Fibroblast of mammary gland (primary cell): ENCODE measurements around the gene BCHE.

Experiments
- DNase-seq: peaks from one replicate; pipeline ENCODE4 v3.0.0-alpha.2; 2010; ENCODE audit warnings: low read depth
- H3K4me3 ChIP-seq: 2 replicates; pipeline ENCODE4 v1.5.1; 2011; ENCODE audit warnings: low read depth, mild to moderate bottlenecking, low read length, moderate library complexity; ENCODE audit not compliant: control insufficient read depth
- TF ChIP-seq, protein P1 (sequence below): conservative IDR thresholded peaks from 2 replicates; pipeline ENCODE4 v1.5.1; 2011; ENCODE audit warnings: low read depth, low read length, inconsistent platforms; ENCODE audit not compliant: control insufficient read depth, insufficient read depth

The BCHE gene

GRCh38 chr3:165725296-165725695 is 111.9 kb downstream of the BCHE start:
- TF ChIP-seq, protein P1, sequence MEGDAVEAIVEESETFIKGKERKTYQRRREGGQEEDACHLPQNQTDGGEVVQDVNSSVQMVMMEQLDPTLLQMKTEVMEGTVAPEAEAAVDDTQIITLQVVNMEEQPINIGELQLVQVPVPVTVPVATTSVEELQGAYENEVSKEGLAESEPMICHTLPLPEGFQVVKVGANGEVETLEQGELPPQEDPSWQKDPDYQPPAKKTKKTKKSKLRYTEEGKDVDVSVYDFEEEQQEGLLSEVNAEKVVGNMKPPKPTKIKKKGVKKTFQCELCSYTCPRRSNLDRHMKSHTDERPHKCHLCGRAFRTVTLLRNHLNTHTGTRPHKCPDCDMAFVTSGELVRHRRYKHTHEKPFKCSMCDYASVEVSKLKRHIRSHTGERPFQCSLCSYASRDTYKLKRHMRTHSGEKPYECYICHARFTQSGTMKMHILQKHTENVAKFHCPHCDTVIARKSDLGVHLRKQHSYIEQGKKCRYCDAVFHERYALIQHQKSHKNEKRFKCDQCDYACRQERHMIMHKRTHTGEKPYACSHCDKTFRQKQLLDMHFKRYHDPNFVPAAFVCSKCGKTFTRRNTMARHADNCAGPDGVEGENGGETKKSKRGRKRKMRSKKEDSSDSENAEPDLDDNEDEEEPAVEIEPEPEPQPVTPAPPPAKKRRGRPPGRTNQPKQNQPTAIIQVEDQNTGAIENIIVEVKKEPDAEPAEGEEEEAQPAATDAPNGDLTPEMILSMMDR: no peak
- H3K4me3 ChIP-seq: no peak overlapping the region
- DNase-seq: no peak
